A172 (cell line): Measurements from ENCODE around the gene RGL1. TPM values are rescaled to one million over a fixed set of nuclear protein-coding genes. Genes with fewer than 3 reads are reported as not detected.

Experiments
- DNase-seq: peaks from one replicate; pipeline ENCODE4 v3.0.0-alpha.2; 2015; ENCODE audit warnings: low spot score
- total RNA-seq: library from RNA; depleted of rRNA; stranded (reverse); fragments of >200 nt; shearing (Covaris generic); gene quantifications from 2 replicates; pipeline ENCODE4 v1.2.3, GENCODE V29; 2014

Gene RGL1
- total RNA-seq, 1 experiment from 2014 or later, result 5.6 TPM

- no peak for DNase-seq
These were observed 16.5 kb downstream of the RGL1 start for GRCh38 chr1:183821309-183821888.

- DNase-seq, result peak; percentile 26
These were observed 17.1 kb downstream of the RGL1 start for GRCh38 chr1:183821889-183822611.

DNA sequence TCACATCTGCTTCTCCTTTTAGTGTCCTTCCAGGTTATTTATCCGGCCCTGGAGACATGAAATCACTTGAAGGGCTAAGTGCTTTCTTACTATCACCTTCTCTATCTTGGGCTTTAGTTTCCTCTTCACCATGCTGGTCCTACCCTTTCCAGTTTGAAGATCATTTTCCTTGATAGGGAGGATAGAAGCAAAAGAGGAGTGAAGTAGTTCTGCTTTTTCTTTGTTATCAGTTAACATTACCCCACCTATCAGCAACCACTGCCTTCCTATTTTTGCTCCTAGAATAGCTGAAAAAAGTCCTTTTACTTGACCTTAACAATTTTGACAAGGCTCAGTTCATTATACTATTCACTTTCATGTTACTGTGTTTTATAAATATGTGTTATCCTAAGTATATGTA, 19.4 kb downstream of the RGL1 start:
- no peak for DNase-seq

GRCh38 chr1:183827801-183828200, 22.9 kb downstream of the RGL1 start:
- no peak for DNase-seq

DNA sequence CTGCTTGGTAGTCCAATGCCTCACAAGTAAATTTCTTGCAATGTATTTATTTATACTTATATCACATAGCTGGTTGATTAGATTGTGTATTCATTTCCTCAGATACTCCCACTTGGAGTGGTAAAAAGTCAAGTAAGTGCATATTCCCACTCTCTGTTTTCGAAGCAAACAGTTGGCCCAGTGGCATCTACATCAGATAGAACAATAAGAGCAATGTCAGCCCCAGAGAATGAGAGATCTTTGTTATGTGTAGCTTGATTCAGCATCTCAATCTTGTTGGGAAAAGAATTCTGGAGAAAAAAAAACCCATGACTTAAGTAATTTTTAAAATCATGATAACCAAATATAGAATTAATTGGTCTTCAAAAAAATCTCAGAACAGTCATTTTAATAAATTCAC, 25.5 kb downstream of the RGL1 start:
- DNase-seq, result no peak

DNA sequence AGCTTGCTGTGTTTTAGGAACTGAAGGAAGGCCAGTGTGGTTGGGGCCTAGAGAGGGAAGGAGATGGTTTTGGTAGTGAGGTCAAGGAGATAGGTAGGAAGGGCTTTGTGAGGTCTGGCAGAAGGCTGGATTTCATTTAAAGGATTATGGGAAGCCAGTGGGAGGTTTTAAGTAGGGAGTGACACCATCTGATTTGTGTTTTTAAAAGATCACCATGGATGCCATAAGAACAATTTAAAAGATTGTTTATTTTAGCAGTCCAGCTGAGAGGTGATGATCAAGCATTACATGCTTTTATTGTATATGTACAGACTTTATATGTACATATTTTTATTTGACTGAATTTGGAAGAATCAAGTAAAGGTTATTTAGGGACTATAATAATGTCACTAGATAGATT, 26.4 kb downstream of the RGL1 start:
- DNase-seq, result no peak

GRCh38 chr1:183832459-183832858, 27.5 kb downstream of the RGL1 start:
- DNase-seq, result no peak

DNA sequence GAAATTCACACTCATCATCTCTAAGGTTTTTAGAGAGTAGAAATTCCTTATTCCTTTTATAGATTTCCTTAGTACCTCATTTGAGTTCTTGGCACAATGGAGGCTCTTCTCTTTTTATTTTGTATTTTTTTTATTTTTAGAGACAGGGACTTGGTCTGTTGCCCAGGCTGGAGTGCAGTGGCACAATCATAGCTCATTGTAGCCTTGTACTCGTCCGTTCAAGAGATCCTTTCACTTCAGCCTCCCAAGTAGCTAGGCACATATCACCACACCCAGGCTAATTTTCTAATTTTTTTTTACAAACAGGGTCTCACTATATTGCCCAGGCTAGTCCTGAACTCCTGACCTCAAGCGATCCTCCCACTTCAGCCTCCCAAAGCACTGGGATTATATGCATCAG, 29.6 kb downstream of the RGL1 start:
- DNase-seq, result no peak

GRCh38 chr1:183836598-183836997, 31.7 kb downstream of the RGL1 start:
- no peak for DNase-seq

- no peak for DNase-seq
These were observed 32.1 kb downstream of the RGL1 start for GRCh38 chr1:183837062-183837461.

- DNase-seq, result no peak
These were observed 33.3 kb downstream of the RGL1 start for GRCh38 chr1:183838221-183838620.

GRCh38 chr1:183840140-183840539, 35.2 kb downstream of the RGL1 start:
- peak; percentile 43 for DNase-seq

DNA sequence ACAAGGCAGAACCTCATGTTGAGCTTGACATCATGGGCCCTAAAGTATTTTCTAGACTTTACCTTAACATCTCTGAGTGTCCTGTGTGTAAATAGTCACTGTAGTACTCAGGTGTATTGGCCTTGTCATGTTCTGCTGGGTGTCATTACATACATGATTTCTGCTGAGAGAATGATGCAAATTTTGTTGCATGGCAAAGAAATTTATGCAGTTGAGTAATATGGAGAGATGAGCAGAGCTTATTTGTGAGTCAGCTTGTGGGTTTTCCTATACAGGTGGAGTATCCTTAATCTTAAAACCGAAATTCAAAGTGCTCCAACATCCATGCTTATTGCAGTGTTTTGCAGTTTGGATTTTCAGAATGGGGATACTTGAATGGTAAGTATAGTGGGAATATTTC, 36.6 kb downstream of the RGL1 start:
- no peak for DNase-seq

- peak; percentile 78 for DNase-seq
These were observed 37.3 kb downstream of the RGL1 start for GRCh38 chr1:183841950-183842794.

- no peak for DNase-seq
These were observed 37.9 kb downstream of the RGL1 start for GRCh38 chr1:183842795-183843144.

DNA sequence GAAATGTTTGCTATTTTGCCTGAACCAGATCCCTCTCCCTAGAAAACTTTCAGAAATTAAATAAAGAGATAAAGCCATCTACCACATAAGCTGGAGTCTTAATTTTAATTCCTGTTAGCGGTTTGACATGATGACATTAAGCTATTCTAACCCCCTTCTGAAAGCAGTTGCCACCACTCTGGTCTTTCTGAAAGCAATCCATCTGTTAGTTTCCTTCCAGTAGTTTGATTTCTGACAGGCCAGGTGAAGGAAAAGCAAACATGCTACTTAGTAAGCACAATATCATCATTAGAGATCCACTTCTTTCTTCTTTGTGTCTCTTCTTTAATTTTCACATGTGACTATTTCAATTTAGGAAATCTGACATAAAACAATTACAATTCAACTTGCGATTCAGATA, 39.9 kb downstream of the RGL1 start:
- DNase-seq, result no peak

GRCh38 chr1:183845681-183846080, 40.8 kb downstream of the RGL1 start:
- peak; percentile 21 for DNase-seq

- DNase-seq, result no peak
These were observed 42.7 kb downstream of the RGL1 start for GRCh38 chr1:183847641-183848040.

DNA sequence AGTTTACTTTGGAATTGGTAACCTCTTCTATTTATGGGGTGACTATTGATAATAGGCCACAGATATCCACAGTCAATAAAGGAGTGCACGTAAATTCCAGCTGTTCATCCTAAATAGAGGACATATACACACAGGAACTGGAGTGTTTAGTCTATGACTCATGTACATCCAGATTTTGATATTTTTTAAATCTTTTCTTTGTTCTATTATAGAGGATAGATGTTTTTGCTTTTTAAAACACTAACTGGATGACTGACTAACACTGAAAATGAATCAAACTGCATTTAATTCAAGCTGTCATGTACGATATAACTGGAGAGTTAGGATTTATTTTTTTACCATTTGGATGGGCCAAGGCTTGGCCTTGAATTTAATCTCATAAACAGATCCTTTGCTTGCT, 45.9 kb downstream of the RGL1 start:
- DNase-seq, result no peak

DNA sequence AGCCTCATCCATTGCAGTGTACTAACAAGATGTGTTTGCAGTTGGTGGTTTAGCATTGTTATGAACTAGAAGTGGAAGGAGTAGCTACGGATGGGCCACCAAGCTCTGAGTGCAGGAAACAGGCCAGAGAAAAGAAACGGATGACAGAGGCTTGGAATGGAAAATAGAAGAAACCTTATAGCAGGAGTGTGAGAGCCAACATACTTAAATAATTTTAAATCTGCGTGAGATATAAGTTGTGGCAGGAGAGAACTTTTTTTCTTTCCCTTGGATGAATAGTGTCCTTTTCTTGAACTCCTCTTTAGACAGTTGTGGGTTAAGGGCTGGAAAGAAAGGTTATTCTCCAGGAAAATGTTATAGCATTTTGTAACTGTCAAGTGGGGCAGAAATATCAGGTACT, 54.2 kb downstream of the RGL1 start:
- DNase-seq, result no peak

DNA sequence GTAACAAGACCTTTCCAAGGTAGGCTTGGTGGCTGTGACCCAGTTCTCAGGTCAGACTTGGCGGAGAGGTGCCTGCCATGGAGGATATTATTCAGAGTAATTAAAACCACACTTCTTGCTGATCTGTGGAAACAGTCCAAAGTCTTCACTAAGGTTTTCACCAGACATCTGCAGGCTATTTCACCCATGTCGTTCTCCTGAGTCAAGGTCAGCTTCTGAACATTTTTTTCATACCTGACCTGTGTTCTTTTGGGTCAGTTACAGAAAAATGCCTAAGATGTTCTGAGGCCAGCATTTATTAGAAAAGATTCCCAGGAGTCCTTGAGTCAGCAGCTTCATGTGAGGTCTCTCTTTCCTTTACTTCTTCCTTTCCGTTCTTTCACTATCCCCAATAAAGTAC, 54.9 kb downstream of the RGL1 start:
- no peak for DNase-seq

GRCh38 chr1:183862967-183863366, 58.0 kb downstream of the RGL1 start:
- DNase-seq, result no peak

DNA sequence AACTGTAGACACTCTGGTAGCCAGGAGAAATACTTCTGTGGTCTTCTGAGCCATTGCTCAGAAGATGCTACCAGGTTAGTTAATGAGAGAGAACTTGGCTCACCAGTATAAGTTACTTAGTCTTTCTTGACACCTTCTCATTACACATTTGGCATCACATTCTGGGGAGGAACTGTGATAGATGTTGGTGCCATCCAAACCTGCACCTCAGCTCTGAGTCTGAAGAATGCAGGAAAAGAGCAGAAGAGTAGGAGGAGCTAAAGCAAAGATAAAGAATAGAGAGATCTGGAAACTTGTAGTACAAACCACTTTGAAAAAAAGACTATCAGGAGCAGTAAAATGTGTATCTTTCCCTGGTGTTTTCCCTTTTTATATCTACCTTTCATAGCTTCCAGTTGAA, 58.9 kb downstream of the RGL1 start:
- no peak for DNase-seq
